Measurements from ENCODE around the gene STXBP6. TPM values are rescaled to one million over a fixed set of nuclear protein-coding genes. Genes with fewer than 3 reads are reported as not detected.

STXBP6 gene
- total and polyA plus RNA-seq, 8 donors, result 17.2 to 54.1 (median 47.1) TPM

DNA sequence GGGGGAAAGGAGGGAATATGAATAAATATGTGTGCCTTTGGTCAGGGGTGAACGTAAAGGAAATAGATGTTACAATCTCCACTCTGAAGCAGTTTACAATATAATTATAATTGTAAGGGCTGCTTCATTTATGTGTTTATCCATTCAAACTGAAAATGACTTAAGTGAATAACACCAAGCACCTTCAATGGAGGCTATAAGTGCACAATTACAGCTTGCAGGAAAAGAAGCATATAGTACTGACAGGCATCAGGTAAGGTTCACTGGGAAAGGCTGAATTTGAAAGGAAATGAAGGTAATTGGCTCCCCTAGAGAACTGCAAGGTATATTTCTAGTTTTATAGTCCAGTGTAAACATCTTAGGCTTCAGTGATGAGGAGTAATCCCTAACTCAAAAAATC, 192.7 kb downstream of the STXBP6 start:
- intact Hi-C loops (cut with DNase I), result no loop called here
- Histone ChIP-seq H3K27ac (no peak overlapping the region), H3K27me3 (no peaks in the 10 kb centered on the region), H3K4me3 (no peak overlapping the region), H3K4me1 (no peaks in the 10 kb centered on the region), H3K36me3 (no peaks in the 10 kb centered on the region), H3K9me3 (no peaks in the 10 kb centered on the region)
- no peak for DNase-seq
- ATAC-seq, result no peak
- TF ChIP-seq, protein P1, sequence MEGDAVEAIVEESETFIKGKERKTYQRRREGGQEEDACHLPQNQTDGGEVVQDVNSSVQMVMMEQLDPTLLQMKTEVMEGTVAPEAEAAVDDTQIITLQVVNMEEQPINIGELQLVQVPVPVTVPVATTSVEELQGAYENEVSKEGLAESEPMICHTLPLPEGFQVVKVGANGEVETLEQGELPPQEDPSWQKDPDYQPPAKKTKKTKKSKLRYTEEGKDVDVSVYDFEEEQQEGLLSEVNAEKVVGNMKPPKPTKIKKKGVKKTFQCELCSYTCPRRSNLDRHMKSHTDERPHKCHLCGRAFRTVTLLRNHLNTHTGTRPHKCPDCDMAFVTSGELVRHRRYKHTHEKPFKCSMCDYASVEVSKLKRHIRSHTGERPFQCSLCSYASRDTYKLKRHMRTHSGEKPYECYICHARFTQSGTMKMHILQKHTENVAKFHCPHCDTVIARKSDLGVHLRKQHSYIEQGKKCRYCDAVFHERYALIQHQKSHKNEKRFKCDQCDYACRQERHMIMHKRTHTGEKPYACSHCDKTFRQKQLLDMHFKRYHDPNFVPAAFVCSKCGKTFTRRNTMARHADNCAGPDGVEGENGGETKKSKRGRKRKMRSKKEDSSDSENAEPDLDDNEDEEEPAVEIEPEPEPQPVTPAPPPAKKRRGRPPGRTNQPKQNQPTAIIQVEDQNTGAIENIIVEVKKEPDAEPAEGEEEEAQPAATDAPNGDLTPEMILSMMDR (IDR thresholded peaks at IDR 0.05), result no peak

DNA sequence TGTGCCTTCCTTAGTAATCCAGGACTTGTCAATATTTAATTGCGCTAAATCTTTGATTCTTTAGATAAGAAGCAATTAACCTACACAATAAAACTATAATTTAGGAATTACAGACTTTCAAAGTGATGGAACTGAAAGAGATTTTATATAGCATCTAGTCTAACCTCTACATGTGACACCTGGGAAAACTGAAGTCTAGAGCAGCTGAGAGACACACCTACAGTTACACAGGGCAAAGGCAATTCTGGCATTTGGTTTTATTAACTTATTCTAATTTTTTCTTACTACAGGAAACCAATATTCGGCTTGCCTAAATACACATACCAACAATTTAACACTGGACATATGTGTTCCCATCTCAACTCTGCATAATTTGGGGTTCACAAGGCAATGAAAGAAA, 196.5 kb downstream of the STXBP6 start:
- no peaks in the 10 kb centered on the region for H3K9me3 ChIP-seq
- intact Hi-C loops (cut with DNase I), result no loop called here
- H3K4me3 ChIP-seq, result no peak overlapping the region
- no peaks in the 10 kb centered on the region for H3K36me3 ChIP-seq
- no peaks in the 10 kb centered on the region for H3K4me1 ChIP-seq
- DNase-seq, result no peak
- H3K27me3 ChIP-seq, result no peaks in the 10 kb centered on the region
- ATAC-seq, result no peak
- H3K27ac ChIP-seq, result no peak overlapping the region
- TF ChIP-seq, protein P1 (IDR thresholded peaks at IDR 0.05), result no peak

DNA sequence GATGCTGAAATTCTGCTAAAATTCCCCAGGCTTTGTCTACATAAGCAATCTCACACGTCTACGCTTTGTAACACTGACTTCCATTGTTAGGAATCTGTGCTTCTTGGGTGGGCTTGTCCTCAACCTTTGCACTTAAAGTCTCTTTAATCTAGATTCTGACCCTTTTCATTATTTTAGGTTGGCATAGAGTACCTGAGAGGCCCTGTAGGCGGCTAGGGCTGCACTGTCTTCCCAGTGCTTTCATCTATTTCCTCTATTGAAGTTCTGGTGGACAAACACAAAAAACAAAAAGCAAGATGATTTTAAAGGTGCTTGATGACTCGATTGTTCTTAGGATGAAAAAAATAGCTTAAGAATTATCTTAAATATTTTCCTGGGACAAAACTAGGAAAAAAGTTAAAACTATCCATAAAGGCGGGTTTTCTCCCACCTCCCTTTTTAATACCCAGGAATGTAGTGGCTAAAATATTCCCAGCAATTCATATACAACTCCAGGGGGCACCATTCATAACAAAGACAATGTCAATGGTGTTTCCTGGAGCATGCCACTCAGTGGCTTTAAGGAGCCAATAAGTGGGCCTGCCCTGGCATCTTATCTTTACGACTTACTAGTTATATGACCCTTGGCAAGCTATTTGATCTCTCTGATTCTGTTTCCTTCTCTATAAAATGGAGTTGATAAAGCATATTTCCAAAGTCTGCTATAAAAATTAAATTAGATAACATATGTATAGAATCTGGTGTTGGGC, 197.5 kb downstream of the STXBP6 start:
- Histone ChIP-seq H3K4me1 (no peaks in the 10 kb centered on the region), H3K4me3 (no peak overlapping the region), H3K36me3 (no peaks in the 10 kb centered on the region), H3K9me3 (no peaks in the 10 kb centered on the region), H3K27me3 (no peaks in the 10 kb centered on the region), H3K27ac (no peak overlapping the region)
- TF ChIP-seq, protein P1 (IDR thresholded peaks at IDR 0.05), result no peak
- intact Hi-C loops (cut with DNase I), result no loop called here
- DNase-seq (no peak), ATAC-seq (no peak)

DNA sequence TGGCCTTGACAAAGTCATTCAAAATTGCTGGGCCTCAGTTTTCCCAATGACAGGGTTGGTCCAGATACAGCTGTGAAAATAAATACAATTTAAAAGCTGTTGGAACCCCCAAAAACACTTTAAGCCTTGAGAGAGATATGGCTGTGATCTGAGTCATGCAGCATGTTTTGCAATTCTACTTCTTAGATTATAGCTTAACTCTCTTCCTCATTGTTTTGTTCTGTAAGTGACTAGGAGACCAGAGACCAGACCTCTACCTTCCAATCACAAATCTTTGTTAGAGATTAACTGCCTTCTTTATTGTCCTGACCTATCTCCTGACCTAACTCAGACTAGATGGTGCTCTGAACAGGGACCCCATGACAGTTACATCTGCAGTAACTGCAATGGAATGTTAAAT, 198.1 kb downstream of the STXBP6 start:
- intact Hi-C loops (cut with DNase I), result no loop called here
- Histone ChIP-seq H3K9me3 (no peaks in the 10 kb centered on the region), H3K36me3 (no peaks in the 10 kb centered on the region), H3K27me3 (no peaks in the 10 kb centered on the region), H3K4me1 (no peaks in the 10 kb centered on the region), H3K4me3 (no peak overlapping the region), H3K27ac (no peak overlapping the region)
- TF ChIP-seq, protein P1 (IDR thresholded peaks at IDR 0.05), result no peak
- ATAC-seq, result peak; percentile 35
- DNase-seq, result no peak

DNA sequence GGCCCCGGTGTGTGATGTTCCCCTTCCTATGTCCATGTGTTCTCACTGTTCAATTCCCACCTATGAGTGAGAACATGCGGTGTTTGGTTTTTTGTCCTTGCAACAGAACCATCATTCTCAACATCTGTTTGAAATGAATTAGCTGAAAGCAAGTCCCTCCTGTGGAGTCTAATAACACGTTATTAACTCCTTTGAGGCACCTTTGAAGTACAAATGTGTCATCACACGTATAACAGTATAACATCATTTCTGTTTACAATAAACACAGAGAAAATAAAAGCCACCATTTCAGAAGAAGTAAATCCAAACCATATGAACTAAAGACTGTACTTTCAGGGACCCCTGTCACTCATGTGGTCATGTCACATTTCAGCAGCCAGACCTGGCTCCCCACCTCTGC, 198.5 kb downstream of the STXBP6 start:
- intact Hi-C loops (cut with DNase I), result no loop called here
- Histone ChIP-seq H3K27me3 (no peaks in the 10 kb centered on the region), H3K4me3 (no peak overlapping the region), H3K36me3 (no peaks in the 10 kb centered on the region), H3K9me3 (no peaks in the 10 kb centered on the region), H3K4me1 (no peaks in the 10 kb centered on the region), H3K27ac (no peak overlapping the region)
- ATAC-seq (no peak), DNase-seq (no peak)
- TF ChIP-seq, protein P1 (IDR thresholded peaks at IDR 0.05), result no peak
